ENCODE data around the gene GEMIN5. TPM values are rescaled to one million over a fixed set of nuclear protein-coding genes. Genes with fewer than 3 reads are reported as not detected.

GEMIN5 gene
- total RNA-seq, 2 donors from 2014 or later = 11.3 to 11.5 TPM

DNA sequence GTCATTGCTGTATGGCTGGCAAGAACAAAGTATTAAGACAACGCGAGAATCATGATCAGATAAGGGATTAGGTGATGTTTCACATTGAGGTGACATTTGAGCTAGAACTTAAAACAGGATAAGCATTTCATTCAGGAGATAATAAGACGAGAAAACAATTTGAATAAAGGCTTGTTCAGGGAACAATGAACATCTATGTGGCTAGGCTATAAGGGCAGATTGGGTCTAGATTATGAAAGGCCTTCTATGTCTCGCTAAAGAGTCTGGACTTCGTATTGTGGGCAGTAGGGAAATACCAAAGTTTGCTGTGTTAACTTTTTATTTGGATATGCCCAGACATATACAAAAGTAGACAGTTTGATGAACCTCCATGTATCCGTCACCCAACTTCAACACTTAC, 9.8 kb upstream of the GEMIN5 start:
- peaks cover 0 to 13% of the 10 kb centered on the region in 2 donors for H3K4me1 ChIP-seq

DNA sequence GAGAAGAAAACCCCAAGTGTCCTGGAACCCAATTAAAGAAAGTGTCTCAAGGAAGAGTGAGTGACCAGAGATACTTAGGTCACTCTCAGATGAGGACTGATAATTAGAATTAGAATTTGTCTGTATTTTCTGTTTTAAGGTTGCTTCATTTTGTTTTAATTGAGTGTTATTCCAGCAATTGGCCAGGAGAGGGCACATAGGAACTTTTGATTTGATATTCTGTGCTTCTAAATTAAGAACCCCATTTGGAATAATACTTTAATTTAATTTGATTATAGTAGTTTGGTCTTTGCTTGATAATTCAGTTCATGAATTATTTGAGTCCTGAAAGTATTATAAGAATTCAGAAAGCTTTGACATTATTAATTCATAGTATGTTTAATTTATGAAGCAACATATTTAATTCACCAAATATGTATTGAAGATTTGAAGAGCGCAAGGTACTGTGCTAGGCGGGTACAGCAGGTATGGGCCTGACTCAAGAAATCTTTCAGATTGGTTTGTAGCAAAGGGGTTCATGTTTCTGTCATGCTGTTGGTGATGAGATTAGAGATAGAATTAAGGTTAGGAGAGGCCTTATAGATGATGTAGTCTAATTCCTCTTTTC, 7.8 kb upstream of the GEMIN5 start:
- no peak for DNase-seq (ENCODE audit: low spot score)
- Histone ChIP-seq H3K9me3 (no peaks in the 10 kb centered on the region), H3K27me3 (no peaks in the 10 kb centered on the region), H3K4me1 (peaks cover 0 to 27% of the 10 kb centered on the region in 2 donors), H3K27ac (no peak overlapping the region), H3K36me3 (no peaks in the 10 kb centered on the region), H3K4me3 (no peak overlapping the region)
- TF ChIP-seq, protein P1, sequence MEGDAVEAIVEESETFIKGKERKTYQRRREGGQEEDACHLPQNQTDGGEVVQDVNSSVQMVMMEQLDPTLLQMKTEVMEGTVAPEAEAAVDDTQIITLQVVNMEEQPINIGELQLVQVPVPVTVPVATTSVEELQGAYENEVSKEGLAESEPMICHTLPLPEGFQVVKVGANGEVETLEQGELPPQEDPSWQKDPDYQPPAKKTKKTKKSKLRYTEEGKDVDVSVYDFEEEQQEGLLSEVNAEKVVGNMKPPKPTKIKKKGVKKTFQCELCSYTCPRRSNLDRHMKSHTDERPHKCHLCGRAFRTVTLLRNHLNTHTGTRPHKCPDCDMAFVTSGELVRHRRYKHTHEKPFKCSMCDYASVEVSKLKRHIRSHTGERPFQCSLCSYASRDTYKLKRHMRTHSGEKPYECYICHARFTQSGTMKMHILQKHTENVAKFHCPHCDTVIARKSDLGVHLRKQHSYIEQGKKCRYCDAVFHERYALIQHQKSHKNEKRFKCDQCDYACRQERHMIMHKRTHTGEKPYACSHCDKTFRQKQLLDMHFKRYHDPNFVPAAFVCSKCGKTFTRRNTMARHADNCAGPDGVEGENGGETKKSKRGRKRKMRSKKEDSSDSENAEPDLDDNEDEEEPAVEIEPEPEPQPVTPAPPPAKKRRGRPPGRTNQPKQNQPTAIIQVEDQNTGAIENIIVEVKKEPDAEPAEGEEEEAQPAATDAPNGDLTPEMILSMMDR (IDR thresholded peaks at IDR 0.05) = peak; percentile 60 to 72

More for the DNA sequence above, 9.8 kb upstream of the GEMIN5 start:
- Histone ChIP-seq H3K27me3 (no peaks in the 10 kb centered on the region), H3K27ac (no peak overlapping the region), H3K36me3 (no peaks in the 10 kb centered on the region), H3K9me3 (no peaks in the 10 kb centered on the region), H3K4me3 (no peak overlapping the region)
- TF ChIP-seq, protein P1 (IDR thresholded peaks at IDR 0.05) = no peak
- DNase-seq (ENCODE audit: low spot score) = no peak

DNA sequence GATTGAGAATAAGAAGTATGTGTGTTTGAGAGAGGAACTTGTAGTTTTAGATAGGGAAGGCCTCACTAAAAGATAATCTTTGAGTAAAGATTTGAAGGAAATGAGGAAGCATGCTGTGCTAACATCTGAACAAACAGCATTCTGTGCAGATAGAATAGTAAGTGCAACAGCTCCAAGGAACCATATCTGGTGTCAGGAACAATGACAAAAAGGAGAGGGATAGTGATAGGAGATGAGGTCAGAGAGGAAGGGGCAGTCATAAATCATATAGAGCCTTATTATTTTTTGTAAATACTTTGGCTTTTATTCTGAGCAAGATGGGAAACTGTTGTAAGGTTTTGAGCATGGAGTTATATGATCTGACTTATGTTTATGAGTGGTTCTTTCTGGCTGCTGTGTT, 6.7 kb upstream of the GEMIN5 start:
- Histone ChIP-seq H3K36me3 (no peaks in the 10 kb centered on the region), H3K27me3 (no peaks in the 10 kb centered on the region), H3K27ac (no peak overlapping the region), H3K4me3 (no peak overlapping the region), H3K4me1 (peaks cover 0 to 35% of the 10 kb centered on the region in 2 donors), H3K9me3 (no peaks in the 10 kb centered on the region)
- DNase-seq (ENCODE audit: low spot score) = no peak
- TF ChIP-seq, protein P1 (IDR thresholded peaks at IDR 0.05) = no peak

DNA sequence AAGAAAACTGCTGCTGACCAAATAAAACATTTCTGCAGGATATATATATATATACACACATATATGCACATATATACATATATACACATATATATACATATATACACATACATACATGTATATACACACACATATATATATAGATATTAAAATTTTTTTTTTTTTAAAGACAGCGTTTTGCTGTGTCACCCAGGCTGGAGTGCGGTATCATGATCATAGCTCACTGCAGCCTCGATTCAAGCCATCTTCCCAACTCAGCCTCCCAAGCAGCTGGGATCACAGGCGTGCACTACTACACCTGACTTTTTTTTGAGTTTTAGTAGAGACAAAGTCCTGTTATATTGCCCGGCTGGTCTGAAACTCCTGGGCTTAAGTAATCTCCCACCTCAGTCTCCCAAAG, 5.5 kb upstream of the GEMIN5 start:
- Histone ChIP-seq H3K4me3 (no peak overlapping the region), H3K36me3 (no peaks in the 10 kb centered on the region)

DNA sequence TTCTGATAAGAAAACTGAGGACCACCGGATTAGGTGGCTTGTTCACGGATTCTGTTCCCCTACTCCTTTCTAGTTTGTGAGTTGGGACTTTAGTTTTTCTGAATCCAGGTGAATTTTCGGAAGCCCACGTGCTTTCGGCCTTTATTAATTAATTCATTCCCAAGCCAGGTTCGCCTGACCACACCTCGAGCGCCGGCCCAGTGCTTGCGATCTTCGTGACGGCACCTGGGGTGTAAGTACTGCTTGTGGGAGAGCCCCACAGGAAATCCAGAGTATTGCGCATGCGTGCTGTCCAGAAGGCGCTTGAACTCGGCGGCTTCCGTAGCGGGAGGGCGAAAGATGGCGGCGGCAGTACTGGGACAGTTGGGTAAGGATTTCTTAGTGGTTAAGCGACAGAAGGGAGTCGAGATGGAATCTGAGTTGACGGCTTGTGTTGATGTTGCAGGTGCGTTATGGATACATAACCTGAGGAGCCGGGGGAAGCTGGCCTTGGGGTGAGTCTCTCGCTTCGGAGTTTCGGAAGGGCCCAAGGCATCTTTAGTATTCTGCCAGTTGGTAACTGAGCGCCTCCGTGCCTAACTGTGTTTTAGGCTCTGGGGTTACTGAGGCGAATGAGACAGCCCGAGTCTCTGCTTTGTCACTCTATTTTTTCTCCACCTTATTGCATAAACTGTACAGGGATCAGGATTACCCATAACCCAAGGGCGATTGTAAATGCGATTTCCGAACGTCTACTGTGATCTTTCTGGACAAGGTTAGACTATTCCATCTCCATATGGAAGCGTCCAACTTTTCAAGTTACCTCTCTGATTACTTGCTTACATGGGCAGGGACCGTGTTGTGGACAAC, 3.0 kb upstream of the GEMIN5 start, which contains the start of gene MRPL22:
TSS of gene MRPL22 (plus strand) at position 302 of the 849 bp plus-strand sequence. CDS start at position 340, 38 bp downstream.
- Histone ChIP-seq H3K4me1 (peaks cover 0 to 53% of the 10 kb centered on the region in 2 donors), H3K36me3 (no peaks in the 10 kb centered on the region), H3K27me3 (no peaks in the 10 kb centered on the region), H3K27ac (peak within 1 kb of the TSS; percentile 79 to 80), H3K4me3 (peak within 1 kb of the TSS; percentile 69 to 71), H3K9me3 (no peaks in the 10 kb centered on the region)
- peak; percentile 93 for DNase-seq (ENCODE audit: low spot score)
- TF ChIP-seq, protein P1 (IDR thresholded peaks at IDR 0.05) = peak in 1 of 2 donors; percentile 32

More for the DNA sequence above, 5.5 kb upstream of the GEMIN5 start:
- no peak overlapping the region for H3K27ac ChIP-seq
- H3K4me1 ChIP-seq = peaks cover 0 to 36% of the 10 kb centered on the region in 2 donors
- H3K9me3 ChIP-seq = no peaks in the 10 kb centered on the region
- no peaks in the 10 kb centered on the region for H3K27me3 ChIP-seq
- TF ChIP-seq, protein P1 (IDR thresholded peaks at IDR 0.05) = no peak
- DNase-seq (ENCODE audit: low spot score) = no peak

Measured in right atrium auricular region (tissue), 2 donors.